ENCODE measurements around the gene MED15.
A peak's percentile ranks its signal among the peaks of the same experiment; 100 is the strongest.

The MED15 gene

DNA sequence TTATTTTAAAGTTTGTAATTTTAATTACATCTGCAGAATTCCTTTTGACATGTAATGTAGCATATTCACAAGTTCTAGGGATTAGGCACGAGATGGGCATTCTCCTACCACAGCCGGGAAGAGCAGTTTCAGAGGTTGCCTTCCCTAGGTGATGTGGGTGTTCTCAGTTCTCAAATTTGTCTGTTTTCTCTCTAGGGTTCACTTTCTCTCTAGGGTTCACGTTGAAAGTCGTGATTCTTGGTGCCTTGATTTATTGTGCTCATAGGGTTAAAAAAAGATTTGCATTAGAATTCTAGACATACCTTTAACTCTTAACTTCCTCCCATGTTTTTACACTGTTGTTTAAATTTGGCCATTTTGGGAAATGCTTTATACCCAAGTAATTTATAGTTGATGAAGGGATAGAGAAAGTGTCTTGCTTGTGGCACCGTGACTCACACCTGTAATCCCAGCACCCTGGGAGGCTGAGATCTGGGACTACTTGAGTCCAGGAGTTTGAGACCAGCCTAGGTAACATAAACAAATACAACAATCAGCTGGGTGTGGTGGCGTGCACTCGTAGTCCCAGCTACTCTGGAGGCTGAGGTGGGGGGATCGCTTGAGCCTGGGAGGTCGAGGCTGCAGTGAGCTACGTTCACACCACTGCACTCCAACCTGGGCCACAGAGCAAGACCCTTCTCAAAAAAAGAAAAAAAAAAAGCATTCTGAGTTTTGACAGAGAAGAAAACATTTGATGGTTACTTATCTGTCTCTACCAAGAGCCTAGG, 3.6 kb downstream of the MED15 start:
- no peak for DNase-seq

DNA sequence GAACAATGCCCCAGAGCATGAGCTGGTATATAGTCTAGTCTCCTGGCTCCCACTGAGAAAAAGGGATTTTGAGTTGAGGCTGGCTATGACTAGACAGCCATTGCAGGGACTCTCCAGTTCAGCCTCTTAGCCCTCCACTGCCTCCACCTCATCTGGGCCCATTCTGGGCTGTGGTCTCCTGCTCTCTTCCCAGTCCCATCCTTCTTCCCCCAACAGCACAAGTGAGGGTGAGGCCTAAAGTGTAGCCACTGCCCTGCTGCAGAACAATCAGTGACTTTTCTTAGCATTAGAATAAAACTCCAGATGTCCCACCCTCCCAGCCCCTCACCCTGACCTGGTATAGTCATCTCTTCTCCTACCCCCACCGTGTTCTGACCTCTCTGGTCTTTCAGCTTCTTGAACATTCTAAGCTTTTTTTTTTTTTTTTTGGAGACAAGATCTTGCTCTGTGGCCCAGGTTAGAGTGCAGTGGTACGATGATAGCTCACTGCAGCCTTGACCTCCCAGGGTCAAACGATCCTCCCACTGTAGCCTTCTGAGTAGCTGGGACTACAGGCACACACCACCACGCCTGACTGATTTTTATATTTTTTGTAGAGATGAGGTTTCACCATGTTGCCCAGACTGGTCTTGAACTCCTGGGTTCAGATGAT, 4.3 kb downstream of the MED15 start:
- DNase-seq = no peak

DNA sequence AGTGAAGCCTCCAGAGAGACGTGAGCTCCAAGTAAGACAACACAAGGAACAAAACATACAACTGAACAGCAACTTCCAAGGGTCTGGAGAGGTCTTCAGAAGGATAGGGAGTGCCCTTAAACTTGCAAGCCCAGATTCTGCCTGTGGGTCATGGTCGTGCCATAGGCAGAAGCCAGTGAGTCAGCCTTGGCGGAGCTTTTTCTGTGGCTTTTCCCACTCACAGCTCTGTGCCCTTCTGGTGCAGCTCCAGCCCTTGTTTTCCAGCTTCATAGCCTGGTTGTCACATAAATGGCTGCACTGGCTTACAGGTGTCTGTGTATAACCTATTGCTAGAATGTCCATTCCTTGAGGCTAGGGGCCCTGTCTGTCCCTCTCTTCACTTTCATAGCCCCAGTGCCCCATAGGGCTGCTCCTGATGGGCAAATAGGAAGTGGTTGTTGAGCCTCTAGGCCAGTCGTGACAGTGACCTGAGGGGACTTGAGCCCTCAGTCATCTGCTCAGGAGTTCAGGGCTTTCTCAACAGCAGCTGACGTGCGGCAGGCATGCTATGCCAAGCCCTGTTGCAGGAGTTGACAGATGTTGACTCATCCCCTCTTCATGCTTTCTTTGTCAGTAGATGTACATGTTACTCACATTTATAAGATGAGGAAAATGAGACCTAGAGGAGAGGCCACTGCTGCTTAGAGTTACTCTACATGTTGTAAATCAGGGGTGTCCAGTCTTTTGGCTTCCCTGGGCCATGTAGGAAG, 7.4 kb downstream of the MED15 start:
- no peak for DNase-seq

DNA sequence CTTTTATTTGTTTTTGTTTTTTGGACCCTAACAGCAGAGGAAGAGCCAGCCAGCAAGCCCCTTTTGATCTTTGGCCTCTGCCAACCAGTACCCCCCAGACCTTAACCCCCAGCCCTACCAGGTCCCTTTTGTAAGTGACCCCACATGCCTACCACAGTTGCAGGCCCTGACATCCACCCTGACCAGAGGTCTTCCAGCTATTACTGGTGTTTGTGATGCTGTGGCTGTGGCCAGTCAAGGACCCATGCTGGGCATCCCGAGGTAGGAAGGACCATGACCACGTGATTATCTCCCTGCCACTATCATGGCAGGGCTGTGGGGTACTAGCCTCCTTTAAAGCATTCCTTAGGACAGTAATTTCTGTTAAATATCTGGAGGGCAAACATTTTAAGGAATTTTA, 9.0 kb downstream of the MED15 start:
- no peak for DNase-seq

DNA sequence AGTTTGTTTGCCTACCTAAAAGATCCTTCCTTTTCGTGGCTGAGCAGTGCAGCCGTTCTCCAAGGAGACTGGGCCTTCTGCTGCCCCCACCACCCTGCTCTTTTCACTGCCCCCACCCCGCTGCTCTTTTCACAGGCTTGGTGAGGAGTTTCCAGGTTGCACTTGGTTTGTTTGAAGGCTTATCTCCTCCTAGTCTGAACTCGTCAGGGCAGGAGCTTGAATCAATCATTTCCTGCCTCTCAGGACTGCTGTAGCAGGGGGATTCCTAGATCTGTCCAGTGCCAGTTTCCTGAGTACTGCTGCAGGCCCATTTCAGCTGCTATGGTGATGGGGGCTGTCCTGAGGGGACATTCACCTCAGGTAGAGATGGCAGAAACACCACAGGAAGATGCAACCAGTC, 10.0 kb downstream of the MED15 start:
- no peak for DNase-seq

DNA sequence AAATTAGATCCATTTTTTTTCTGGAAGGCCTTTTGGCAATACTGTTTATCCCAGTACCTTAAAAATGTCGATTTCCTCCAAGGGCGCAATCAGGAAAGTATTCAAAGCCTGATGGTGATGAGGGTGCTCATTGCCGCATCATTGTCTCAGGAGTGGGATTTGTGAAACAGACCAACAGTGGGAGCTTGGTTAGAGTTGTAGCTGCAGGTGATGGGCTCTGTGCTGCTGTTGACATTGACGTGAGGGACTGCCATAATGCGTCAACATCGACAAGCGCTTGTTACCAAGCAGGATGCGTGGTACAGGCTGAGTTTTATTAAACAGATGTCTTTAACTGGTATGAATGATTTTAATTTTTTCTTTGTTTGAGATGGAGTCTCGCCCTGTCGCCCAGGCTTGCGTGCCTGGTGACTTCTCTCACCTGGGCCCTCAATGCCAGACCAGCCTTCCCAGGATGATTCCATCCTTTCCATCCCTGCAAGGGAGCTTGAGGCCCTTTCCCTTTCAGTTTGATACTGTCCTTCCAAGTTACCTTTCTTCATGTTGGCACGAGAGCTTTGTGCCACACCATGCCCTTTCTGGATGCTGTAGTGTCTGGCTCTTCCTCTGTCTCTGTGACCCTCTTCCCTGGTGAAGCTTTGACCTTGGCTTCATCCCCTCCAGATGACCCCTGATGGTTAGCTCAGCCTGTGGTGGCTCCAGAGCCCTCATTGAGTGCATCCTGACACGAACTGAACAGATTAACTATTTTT, 10.6 kb downstream of the MED15 start:
- DNase-seq = no peak

DNA sequence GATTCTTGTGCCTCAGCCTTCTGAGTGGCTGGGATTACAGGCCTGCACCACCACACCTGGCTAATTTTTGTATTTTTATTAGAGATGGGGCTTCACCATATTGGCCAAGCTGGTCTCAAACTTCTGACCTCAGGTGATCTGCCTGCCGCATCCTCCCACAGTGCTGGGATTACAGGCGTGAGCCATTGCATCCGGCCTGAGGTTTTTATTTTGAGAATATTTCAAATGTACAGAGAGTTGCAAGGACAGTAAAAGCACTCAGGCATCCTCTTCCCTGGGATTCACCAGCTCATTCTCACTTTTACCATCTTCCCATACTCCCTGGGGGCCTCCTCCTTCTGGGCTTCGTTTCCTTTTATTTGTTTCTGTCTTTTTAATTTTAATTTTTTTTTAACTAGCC, 12.1 kb downstream of the MED15 start:
- no peak for DNase-seq

DNA sequence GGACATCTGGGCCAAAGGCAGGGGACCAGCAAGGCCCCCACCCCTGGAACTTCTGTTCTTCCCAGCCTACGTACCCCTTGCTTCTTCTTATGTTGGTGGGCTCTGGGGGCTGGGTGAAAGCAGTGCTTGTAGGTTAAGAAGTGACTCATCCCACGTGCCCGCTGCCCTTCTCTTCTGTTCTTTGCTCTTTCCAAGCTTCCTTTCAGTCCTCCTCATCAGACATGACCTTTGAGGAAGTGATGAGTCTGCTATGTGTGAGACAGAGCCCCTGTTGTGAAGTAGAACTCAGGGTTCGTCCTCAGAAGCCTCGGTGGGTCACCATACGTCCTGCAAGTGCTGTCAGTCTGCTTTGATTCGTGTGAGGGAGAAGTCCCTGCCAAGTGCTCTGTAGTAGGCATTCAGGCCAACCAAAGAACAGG, 12.7 kb downstream of the MED15 start:
- no peak for DNase-seq

DNA sequence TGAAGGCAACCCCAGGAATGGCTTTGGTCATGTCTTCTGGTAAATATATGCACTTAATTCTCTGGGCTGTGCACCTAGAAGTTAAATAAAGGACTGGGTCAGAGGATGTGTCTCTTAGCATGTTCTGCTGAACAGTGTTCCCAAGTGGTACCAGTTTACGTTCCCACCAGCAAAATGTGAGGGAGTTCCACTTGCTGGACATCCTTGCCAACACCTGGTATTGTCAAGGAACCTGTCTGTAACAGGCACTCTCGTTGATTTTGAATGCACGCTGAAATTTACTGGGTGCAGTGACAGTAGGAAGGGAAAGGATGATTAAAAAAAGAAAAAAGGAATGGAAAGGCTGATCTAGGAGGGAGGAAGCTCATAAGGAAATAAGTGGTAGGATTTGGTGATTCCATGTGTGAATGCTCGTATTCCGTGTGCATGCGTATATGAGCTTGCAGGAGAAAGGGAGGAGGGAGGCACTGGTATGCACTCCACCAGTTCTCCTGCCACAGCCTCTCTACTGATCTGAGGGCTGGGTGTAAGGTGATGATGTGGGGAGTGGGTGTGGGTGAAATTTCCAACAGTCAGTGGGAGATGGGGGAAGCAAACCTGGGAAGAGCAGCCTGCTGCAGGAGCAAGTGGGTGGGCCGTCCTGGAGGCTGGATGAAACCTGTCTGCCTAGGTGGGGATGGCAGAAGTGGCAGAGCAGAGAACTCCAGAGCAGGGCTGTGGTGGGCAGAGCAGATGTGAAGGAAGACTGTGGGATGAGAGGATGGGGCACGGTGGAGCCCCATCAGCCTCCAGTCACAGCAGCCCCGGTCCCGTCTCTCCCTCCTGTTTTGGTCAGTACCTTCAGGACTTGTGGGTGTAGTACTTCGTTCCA, 15.0 kb downstream of the MED15 start:
- no peak for DNase-seq

DNA sequence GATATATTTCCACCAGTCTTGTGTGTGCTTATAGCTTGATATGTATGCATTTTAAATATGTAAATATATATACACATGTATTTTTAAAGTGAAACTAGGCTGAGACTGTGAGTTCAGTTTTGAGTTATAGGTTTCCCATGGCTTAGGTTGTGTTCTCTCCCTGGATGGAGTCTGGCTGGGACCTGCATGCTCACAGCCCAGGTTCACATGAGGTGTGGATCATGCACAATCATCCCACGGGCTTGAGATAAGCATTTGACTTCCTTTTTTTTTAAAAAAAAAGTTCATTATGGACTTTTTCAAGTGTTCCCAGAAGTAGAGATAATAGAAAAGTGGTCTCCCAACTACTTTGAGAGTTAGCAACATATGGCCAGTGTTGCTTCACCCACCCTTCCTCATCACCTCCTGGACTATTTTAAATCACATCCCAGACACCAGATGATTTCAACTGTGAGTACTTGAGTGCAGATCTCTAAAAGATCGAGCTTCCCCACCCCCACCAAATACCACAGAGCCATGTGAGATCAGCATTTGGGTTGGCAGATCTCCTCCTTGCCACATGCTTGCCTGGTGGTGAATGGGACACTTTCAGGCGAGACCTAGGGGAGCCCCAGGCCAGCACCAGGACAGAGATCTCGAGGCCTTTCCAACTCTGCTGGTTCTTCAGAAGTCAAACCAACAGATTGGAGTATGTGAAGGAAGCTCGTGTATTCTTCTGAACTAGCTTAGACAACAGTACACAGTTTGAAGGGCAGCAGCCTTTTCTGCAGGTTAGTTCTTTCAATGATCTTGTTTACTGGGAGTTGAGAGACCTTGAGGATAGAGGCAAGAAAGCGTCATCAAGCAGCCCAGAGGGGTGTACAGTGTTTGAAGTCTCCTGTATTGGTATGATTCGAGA, 15.9 kb downstream of the MED15 start:
- DNase-seq = no peak

DNA sequence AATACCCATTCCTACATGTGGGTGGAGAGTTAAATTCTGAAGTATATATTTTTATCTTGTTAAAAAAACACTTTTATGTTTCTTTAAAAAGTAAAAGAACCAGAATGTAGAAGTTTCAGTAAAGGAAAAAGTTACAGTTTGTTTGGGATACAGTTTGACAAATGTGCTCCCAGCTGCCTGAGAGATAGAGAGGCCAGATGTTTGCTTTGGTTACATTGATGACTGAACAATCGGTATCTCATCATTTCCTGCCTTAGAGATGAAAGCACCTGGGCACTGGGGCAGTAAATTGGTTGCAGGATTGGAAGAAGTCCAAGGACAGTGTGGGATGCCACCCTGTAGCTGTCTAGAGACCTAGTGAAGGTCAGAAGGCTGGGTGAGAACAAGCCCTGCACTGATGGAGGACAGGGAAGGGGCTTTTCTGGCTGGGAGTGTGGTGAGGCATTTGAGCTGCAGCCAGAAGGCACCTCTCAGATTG, 16.6 kb downstream of the MED15 start:
- DNase-seq = peak; percentile 29

DNA sequence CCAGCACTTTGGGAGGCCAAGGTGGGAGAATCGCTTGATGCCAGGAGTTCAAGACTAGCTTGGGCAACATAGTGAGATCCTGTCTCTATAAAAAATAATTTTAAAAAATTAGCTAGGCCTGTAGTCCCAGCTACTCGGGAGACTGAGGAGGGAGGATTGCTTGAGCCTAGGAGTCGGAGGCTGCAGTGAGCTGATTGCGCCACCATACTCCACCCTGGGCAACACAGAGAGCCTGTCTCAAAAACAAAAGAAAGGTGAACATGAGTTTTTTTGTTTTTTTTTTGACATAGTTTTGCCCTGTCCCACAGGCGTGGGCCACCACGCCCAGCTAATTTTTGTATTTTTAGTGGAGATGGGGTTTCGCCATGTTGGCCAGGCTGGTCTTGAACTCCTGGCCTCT, 17.6 kb downstream of the MED15 start:
- DNase-seq = no peak

DNA sequence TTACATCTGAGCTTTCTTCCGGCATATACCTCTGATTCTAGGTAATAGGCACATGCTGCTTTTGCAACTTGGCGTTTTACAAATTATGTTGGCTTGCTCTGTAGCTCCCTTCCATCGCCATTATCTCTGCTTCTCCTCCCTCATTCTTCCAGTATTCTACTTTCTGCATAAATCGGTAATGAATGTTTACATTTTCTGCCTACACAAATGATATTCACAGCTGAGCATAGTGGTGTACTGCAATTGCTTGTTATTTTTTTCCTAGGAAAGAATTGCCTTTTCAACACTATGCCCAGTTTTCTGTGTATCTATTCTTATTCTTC, 18.9 kb downstream of the MED15 start:
- no peak for DNase-seq

DNA sequence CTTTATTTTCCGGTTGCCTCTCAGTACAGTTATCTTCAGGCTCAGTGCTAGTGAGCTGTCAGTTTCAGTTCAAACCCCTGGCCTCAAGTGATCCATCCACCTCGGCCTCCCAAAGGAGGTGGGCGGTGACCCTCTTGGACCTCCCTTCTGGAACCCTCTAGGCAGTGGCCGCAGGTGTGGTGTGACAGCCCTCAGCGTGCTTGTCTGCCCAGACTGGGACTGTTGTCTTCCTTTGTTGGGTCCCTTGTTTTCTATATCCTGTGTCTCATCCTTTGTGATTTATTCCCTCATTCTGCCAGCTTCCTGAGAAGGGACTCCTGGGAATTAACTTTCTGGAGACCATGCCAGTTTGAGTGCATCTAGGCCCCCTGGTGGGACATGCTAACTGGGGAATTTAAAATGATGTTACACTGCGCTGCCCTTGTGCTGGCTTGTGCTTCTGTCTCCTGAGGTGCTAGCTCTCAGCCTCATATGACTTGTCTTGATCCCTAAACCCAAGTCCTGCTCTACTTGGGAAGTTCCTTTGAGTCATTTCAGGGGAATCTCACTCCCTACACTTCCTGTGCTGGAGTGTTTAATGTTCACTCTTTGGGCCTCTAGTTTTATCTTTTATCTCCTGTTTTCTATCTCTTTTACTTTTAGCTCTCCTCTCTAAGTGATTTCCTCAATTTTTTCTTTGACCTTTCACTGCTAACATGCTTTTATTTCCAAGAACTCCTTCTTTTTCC, 19.4 kb downstream of the MED15 start:
- DNase-seq = no peak

DNA sequence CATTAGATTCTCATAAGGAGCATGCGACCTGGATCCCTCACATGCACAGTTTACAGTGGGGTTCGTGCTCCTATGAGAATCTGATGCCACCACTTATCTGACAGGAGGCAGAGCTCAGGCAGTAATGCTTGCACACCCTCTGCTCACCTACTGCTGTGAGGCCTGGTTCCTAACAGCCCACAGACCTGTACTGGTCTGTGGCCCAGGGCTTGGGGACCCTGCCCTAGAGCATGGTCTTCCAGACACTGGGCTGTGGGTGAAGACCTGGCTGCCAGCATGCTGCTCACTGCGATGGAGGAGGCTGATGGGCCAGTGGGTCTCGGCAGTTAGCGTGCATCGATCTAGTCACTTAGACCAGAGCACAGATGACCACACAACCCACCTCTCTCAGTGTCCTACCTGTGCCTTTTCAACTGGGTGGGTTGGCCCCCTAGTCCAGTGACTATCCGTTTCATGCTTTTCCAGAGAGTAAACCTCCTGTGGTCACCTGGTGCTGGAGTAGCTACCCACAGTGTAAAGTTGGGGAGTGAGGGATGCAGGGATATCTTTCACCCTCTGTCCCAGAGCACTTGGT, 21.1 kb downstream of the MED15 start:
- DNase-seq = no peak

DNA sequence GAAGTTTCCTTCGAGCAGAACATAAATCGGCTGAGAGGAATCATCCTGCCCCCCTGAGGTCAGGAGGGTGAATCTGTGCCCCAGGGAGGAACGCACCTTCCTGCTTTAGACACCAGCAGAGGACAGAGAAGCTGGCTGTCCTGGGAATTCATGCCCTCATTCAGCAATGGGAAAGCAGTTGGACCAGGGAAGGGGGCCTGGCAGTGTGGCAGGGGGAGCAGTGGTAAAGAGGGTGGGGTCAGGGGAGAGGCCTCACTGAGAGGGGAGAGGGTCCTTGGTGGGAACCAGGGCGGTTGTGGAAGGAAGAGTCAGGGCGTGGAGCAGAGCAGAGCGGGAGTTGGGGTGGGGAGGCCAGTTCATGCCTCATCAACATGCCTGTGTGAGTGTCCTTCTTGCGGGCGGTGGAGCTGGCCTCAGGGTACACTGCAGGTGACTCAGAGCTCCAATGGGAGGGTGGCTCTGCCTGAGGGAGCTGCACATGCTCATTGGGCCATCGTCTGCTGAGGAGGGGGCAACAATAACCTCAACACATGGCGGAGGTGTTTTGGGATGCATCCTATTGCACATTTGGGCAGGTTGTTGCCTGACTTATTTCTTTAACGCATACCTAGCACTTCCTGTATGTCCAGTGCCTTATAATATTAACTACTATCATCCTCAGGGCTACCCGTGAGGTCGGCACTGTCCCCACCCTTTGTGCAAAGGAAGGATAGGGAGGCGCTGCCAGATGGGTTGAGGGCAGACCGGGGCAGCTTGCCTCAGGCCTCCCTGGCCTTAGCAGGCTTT, 23.2 kb downstream of the MED15 start:
- DNase-seq = no peak

DNA sequence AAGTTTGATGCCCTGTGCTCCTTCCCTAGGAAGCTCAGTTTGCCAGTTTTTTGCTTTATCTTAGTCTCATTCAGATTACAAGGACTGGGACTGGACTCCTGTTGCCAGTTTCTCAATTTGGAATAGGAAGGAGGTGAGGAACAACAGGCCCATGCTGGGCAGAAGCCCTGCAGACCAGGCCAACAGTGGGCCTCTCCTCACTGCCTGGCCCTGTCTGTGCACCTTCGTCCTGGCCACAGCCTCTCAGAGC, 23.7 kb downstream of the MED15 start:
- no peak for DNase-seq

DNA sequence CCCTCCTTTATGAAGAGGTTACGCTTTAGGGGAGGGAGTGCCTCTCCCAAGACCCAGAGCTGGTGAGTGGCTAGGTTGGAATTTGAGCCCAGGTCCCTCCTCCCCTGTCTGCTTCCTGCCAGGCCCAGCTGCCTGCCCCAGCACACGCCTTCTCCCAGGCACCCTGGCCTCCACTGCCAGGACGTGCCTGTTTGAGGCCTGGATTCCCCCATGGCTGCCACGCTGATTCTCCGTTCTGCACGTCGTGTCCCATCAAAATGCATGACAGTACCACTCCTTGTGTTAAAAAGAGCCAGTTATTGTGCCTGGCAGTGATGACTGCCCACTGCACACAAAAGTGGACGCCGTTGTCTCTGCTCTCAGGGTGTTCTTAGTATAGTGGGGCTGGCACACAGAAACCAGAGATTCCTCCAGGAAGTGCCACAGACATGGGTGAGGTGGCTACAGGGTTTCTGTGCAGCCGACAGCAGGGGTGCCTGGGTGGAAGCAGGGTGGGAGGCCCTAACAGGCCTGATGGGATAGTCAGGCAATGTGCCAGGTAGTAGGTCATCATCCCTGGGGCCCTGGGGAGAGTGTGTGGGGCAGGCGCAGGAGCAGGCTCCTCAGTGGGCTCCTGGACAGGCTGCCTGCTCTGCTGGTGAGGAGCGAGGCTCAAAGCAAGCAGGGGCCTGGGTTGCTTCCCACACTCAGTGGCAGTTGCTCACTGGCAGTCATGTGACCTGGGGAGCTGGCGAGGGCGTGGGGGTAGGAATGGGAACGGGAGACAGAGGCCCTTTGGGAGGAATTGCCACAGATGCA, 24.2 kb downstream of the MED15 start:
- no peak for DNase-seq
